Stimulated activated CD4-positive, alpha-beta T cell treated with anti-CD3 and anti-CD28 coated beads, TNF-alpha, amount 100 ng/mL, for 48 hours (primary cell): ENCODE results near the gene LRRC58.
"Not testable (repeated sequence)": the region's sequence is repeated elsewhere in the genome, so short reads cannot be mapped to it uniquely, and the experiment has no call there.

ENCODE experiments used
- DNase-seq, 3 donors: peaks; one replicate each; pipeline ENCODE4 v3.0.0-alpha.2; 2020; ENCODE audit warnings: low read depth in 3 of 3

LRRC58 gene

DNA sequence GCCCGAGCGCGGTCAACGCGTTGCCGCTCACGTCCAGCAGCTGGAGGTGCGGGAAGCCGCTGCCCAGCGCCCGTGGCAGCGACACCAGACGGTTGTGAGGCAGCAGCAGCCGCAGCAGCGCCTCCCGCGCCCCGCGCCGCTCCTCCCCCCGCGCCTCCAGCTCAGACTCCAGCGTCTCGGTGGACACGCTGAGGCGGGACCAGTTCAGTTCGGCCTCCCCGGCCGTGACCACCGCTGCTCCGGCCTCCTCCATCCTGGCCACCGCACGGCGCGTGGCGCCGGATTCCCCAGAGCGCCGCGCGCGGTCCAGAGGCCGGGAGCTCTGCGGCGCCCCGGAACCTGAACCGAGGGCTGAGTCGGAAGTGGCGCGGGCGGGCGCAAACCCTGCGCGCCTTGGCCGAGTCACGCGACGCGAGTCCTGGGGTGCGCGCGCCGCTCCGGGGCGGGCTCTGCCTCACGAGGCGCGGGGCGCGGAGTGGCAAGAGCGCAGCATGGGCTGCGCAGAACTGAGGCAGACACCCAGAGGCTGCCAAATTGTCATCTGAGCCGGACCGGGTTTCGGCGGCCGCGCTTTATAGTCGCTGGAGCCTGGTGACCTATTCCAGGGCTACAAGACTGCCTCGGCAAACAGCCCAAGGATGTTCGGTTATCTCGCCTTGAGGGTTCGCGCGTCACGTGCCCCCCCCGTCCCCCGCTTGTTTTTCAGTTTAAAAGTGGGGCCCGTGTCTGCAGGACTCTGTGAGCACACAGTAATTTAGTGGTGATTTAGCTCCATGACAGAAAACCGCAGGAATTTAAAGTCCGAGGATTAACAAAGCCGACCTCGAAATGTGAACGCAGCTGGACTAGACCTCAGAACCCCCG, at the start of gene LRRC58:
Gene LRRC58, minus strand, starts transcription at position 364 of the 864 bp plus-strand sequence. Its CDS starts 111 bp downstream, at position 253.
- DNase-seq, result peak; percentile 68 to 85 (median 78)

DNA sequence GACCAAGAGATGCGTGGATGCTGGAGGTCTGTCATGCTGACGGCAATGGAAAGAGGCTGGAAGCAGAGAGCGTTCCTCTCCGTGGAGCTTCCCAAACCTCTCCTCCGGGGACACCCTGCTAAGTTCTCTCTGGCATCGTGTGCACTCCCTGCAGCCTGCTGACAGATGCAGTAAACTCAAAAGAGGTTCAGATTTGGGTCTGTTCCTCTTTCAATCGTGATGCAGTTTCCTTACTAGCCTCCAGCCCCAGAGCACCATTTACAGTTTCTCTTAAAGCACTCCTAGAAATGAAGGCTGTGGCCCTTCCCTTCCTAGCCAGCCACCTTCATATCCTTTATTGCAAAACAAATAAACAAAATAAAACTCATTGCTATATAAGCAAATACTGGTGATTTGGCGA, 47.3 kb upstream of the LRRC58 start:
- no peak for DNase-seq

DNA sequence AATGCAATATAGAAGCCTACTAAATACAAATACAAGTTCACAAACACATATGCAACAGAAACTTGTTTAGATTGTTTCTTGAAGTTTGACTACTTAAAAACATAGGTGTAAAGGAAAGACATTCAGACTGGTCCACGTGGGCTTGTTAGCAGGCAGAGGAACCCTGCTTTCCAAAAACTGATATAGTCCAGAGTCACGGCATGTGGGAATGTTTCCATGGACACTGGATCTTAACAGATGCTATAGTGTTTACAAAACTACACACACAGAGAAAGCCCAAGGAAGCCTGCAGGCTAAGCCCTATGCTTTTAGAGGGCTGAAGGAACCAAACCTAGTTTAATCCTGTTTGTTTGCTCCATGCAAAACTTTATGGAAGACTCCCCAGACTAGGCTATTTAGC, 45.2 kb upstream of the LRRC58 start:
- DNase-seq, result no peak

DNA sequence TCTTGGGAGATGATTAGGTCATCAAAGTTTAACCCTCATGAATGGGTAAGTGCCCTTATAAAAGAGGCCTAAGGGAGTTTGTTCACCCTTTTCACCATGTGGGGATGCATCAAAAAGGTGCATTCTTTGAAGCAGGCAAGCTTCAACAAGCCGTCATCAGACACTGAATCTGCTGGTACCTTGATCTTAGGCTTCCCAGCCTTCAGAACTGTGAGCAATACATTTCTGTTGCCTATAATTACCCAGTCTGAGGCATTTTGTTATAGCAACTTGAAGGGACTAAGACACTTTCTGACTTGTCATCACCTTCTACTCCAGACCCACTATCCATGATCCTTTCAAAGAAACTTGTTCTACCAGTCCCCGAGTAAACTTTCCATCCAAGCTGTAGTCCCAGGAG, 44.6 kb upstream of the LRRC58 start:
- no peak for DNase-seq

DNA sequence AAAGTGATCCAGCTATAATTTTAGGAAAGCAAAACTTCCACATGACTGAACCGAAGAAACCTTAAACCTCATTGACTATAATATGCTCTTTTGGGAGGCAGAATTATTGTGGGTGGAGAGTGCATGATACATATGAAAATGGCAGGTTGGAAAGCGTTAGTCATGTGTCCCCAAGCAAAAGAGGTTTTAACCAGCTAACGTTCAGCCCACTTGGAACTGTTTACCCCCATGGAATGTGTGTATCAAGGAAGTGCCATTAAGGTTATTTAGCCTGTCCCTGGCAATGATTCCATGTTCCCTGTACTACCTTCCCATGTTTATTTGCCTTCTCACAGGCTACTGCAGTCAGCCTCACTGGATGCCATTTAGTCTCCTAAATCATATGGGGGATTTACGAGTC, 44.1 kb upstream of the LRRC58 start:
- DNase-seq, result no peak

DNA sequence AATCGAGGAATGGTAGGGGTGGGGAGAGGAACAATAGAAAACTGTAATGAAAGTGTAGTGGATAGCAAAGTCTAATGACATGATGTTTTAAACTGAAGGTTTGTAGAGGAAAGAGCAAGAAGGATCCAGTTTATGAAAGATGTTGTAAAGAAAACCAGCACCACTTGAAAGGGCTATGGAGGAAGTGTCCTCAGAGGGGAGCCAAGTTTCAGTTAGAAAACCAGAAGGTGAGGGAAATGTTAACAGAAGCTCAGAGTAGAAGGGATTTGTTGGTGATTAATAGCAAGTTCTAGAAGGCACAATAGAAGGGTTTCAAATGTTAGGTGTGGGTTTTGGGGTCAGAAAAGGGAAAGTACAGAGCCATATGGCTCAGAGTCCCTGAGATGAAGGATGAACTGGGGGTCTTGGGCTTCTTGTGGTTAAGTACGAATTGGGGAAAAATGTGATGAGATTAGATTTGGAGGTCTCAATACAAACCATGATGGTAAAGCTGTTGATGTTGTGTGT, 33.8 kb upstream of the LRRC58 start:
- DNase-seq, result no peak

DNA sequence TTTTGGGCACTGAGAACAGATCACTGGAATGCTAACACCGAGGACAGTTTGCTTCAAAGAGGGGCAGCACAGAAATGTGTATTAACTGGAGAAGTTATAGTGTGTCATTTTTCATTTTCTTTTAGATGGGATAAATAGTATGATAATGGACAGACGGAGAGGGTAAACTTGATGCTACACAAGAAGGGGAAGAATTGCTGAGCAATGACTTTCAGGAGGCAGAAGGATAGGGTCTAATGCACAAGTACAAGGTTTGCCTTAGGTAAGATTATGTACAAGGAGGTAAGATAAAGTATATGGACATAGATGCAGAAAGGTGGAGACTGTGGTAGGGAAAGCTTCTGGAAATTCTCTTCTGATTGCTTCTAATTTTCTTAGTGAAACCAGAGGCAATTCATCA, 32.3 kb upstream of the LRRC58 start:
- DNase-seq, result no peak

DNA sequence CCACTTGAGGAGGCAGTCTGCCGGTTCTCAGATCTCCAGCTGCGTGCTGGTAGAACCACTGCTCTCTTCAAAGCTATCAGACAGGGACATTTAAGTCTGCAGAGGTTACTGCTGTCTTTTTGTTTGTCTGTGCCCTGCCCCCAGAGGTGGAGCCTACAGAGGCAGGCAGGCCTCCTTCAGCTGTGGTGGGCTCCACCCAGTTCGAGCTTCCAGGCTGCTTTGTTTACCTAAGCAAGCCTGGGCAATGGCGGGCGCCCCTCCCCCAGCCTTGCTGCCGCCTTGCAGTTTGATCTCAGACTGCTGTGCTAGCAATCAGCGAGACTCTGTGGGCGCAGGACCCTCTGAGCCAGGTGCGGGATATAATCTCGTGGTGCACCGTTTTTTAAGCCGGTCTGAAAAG, 28.8 kb upstream of the LRRC58 start:
- not testable (repeated sequence) for DNase-seq

DNA sequence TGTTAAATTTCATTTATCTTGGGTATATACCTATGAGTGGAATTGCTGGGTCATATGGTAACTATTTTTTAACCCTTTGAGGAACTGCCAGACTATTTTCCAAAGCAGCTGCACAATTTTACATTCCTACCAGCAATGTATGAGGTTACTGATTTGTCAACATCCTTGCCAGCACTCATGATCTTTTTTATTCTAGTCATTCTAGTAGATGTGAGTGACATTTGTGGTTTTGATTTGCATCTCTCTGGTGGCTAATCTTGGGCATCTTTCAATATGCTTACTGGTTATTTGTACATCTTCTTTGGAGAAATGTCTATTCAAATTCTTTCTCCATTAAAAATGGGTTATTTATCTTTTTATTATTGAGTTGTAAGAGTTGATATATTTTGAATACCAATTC, 21.3 kb upstream of the LRRC58 start:
- DNase-seq, result no peak

DNA sequence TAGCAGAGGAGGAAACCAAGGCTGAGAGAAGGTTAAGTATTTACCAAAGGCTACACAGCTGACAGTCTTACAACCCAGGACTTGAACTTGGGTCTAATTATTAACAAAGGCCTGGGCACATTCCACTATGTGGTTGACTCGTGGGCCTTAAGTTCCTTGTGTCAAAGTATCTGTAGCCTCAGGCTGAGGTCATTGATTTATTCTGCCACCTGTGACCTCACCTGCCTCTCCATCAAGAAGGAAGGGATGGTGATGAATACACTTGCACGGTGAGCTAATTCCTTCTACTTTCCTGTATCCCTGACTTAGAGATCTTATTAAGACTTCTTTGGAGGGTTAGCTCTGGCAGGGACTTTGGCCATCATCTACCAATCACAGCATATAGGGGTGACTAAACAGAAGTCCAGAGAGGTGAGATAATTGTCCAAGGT, 19.9 kb upstream of the LRRC58 start:
- DNase-seq, result no peak

DNA sequence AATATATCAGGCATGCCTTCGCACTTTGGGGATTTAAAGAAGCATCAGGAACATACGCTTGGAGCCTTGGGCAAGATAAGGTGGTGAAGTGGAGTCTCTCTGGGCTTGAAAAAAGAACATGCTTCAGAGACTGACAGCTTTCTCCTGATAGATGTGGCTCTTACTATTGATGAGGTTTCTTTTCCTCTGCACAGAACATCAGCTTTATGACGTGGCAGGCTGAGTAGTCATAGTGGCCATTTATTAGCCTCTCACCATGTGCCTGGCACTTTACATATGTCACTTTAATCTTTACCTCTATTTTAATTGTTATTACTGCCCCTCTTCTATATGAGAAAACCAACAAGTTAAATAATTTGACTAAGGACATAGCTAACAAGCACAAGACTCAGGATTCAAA, 19.0 kb upstream of the LRRC58 start:
- DNase-seq, result no peak

DNA sequence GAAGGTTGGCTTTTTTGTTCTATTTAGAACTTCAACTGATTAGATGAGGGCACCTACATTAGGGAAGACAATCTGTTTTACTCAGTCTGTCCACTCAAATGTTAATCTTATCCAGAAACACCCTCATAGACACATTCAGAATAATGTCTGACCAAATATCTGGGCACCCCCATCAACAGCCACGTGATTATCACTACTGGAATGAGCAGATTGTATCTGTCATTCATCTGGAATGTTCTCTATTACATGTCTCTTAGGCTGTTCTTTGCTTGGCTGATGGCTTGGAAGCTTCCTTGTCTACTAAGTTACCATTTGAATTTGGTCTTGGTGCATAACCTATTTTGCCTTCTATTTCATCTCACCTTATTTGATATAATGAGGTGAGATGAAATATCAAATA, 15.7 kb upstream of the LRRC58 start:
- no peak for DNase-seq

DNA sequence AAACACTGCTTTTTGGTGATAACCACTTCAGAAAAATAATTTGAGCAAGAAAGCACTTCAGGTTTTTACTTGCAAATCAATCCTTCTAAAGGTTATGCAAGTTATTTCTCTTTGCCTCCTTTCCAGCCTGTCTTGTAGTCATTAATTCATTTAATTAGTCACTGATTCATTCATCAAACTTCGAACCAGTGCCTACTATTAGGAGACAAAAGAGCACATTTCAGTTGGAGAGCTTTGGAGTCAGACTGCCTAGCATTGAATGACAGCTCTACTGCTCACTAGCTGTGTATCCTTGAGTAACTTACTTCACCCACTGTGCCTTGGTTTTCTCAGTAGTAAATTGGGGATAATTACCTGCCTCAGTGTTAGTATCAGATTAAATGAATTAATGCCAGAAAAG, 14.9 kb upstream of the LRRC58 start:
- DNase-seq, result no peak

DNA sequence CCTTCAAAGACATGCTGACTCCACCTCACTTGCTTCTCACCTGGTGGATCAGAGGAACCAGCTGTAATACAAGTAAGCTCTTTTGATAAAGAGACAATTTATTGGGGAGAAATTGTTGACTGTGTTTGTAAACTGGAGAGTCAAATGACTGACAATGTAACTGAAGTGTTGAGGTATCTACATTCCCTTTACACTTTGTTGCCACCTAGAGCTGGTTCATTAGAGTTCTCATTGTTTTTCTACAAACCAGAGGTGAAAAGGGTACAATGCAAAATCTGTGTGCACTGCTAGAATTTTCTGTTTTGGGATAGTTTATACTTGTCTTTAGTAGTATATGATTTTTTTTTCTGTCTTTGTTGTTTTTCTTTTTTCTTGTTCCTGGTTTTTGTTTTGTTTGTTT, 8.7 kb upstream of the LRRC58 start:
- DNase-seq, result no peak

DNA sequence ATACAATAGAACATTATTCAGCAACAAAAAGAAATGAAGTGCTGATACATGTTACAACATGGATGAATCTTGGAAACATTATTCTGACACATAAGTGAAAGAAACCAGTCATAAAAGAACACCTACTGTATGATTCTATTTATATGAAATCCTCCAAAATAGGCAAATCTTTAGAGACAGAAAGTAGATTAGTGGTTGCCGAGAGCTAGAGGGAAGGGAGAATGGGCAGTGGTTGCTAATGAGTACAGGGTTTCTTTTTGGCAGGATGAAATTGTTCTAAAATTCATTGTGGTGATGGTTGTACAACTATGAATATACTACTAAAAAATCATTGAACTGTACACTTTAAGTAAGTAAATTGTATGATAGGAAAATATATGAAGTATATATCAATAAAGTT, 6.3 kb upstream of the LRRC58 start:
- DNase-seq, result no peak

DNA sequence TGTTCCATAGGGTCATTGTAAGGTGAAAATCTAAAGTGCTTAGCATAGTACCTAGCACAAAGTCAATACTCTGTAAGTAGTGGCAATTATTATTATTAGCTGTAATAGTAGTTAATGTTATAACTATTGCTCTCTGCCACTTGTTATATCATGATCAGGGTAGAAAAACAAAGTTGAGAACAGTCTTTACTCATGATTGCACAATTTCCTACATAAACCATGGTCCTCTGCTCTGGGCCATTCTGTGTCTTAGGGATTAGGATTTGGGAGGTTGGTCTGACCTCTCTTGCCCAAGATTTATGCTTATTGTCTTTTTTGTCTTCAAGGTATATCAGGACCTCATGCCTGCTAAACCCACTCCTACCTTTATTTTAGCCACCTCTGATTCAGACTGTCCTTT, 4.3 kb upstream of the LRRC58 start:
- no peak for DNase-seq

DNA sequence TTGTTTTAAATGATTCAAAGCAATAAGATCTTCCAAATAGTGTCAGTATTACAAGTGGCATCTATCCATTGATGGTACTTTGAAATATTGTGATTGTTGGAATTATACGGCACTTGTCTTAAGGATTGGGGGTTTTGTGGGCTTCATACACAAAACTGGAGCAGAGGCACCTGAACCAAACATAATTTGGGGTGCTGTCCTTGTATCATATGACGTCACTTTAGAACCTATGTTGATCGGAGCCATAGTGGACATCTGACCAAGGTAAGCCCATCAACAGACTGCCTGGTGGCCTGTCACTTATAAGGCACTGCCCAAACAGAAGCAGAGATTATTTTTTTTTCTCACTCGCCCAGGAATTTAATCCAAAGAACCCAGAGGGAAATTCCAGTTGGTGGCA, 2.9 kb upstream of the LRRC58 start:
- DNase-seq, result no peak

DNA sequence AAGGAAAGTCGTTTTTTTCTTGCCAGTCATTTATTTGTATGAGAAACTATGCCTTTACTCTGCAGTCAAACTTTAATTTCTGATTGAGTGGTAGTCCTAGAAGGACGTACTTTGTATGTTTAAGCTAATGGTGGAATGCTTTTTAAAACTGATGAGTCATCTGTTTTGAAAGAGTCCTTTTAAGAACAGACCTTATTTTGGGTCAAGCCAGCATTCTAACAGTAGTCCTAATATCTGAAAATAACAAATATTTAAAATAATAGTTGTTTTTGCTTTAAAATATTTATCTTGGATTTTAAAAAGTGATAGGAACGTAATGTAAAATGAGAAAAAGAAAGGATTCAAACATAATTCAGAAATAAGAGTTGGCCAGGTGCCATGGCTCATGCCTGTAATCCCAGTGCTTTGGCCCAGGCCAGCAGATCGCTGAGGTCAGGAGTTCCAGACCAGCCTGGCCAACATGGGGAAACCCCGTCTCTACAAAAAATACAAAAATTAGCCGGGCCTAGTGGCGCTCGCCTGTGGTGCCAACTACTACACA, 1.3 kb upstream of the LRRC58 start:
- DNase-seq, result no peak

DNA sequence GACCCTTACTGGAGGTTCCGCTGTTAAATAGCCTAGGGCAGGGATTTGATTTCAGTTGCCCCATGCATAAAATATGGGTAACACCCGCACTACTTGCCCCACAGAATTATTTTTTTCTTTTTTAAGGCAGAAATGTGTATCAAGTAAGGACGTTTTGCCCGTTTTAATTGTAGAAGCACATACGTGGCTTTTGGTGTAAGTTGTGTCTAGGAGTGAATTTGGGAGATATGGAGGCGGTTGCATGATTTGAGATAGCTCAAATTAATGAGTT, 636 bp upstream of the LRRC58 start:
- no peak for DNase-seq

DNA sequence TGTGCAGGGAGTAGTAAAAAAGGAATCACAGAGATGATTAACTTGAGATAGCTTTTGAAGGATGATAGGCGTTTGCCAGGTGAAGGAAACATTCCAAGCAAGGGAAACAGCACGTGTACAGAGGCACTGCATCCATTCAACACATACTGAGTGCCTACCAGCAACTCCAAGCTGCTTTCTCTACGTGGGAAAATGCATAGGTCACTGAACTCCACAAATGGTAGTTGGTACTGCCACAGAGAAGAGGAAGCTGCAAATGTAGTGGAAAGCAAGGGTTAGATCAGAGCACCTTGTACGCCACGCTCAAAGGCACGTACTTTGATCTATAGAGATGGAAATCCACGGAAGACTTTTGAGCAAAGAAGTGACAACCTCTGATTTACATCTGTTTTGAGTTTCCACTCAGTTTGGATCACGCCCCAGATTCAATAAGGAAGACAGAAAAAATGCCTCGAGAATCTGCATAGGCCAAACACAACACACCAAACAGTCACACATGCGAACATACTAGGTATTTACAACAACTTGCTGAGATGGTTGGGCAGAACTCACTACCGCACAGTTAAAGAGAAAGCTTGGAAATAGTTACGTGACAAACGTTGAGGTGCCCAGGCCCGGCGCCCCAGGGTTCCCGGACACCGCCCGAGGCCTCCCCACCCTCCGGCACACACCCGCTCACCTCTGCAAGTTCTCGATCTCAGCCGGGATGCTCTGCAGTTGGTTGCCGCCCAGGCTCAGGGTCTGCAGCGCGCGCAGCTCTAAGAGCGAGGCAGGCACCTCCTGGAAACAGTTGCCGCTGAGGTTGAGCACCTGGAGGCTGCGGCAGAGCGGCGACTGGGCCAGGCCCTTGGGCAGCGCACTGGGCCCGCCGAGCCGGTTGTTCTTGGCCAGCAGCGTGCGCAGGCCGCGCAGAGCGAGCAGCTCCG, 826 bp downstream of the LRRC58 start:
- DNase-seq, result peak; percentile 23 to 40 (median 30)

DNA sequence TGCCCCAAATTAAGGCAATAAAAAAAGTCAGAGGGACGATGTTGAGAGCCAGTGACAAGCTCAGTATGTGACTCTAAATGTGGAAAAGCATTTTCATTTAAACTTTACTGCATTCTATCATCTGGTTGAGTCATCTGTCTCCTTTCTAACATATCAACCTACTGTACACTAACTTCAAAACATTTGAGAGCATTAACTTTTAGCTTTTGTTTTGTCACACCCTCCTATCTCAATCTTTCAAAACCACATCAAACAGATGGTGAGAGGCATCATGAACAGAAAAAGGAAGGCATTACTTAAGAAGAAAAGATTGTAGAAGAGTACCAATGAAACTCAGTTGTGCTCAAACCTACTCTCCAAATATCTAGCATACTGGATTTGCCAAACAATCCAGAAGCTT, 4.8 kb downstream of the LRRC58 start:
- no peak for DNase-seq

DNA sequence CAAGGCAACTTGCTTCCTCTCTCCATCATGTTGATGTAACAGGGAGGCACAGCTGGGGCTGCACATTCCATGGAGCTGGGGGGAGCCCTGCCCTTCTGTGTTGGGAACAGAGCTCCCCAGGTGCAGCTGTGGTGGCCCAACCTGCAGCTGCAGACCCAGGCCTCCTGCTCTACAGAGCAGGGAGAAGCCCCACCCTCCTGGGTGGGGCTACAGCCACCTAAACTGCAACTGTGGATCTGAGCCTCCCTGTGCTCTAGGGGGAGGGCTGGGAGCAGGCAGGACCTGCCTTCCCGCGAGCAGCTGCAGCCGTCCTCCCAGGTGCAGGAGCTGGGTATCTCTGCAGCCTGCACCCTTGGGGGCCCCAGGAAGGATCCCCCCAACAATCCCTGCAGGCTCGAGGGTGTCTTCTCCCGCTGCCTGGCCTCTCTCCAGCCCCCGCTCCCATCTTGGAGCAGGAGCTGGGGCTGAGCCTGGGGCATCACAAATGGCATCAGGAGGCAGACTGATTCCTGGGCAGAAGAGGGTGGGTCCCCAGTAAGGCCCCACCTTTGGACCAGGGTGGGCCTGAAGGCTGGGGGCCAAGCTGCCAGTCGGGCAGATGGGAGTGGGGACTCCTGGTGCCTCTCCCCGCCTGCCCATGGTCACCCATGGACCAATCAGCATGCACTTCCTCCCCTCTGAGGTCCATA, 7.4 kb downstream of the LRRC58 start:
- no peak for DNase-seq
